Mesendoderm (in vitro differentiated cells): ENCODE results near the gene VTI1A. TPM values are rescaled to one million over a fixed set of nuclear protein-coding genes. Genes with fewer than 3 reads are reported as not detected.
"Not testable (repeated sequence)": the region's sequence is repeated elsewhere in the genome, so short reads cannot be mapped to it uniquely, and the experiment has no call there.

Experiments
- DNase-seq: peaks from one replicate; pipeline ENCODE4 v3.0.0; 2013
- H2AK5ac ChIP-seq: 2 replicates; pipeline ENCODE4 v1.6.1; 2013; ENCODE audit warnings: low read length, inconsistent platforms
- H2BK120ac ChIP-seq: 2 replicates; pipeline ENCODE4 v1.6.1; 2013; ENCODE audit warnings: low read depth, mild to moderate bottlenecking, low read length, moderate library complexity, mixed read lengths
- H2BK15ac ChIP-seq: replicated peaks from 2 replicates; pipeline ENCODE4 v1.6.1; 2013; ENCODE audit warnings: low read depth, mild to moderate bottlenecking, moderate library complexity
- H2BK5ac ChIP-seq: 2 replicates; pipeline ENCODE4 v1.6.1; 2013; ENCODE audit warnings: low read length, inconsistent platforms
- H3K18ac ChIP-seq: 2 replicates; pipeline ENCODE4 v1.6.1; 2013; ENCODE audit warnings: mild to moderate bottlenecking, low read length, mixed read lengths
- H3K23ac ChIP-seq: one replicate; pipeline ENCODE4 v1.6.1; 2013; ENCODE audit warnings: low read length
- H3K27ac ChIP-seq: 2 replicates; pipeline ENCODE4 v1.5.1; 2013; ENCODE audit warnings: low read depth, mild to moderate bottlenecking, inconsistent platforms, low read length, moderate library complexity
- H3K27me3 ChIP-seq: 2 replicates; pipeline ENCODE4 v1.6.1; 2013; ENCODE audit warnings: low read length, control low read depth, mild to moderate bottlenecking, inconsistent platforms; ENCODE audit not compliant: insufficient read depth, poor library complexity
- H3K36me3 ChIP-seq: 2 replicates; pipeline ENCODE4 v1.6.1; 2013; ENCODE audit warnings: low read length, inconsistent platforms; ENCODE audit not compliant: control insufficient read depth, insufficient read depth
- H3K4ac ChIP-seq: one replicate; pipeline ENCODE4 v1.6.1; 2013; ENCODE audit warnings: low read depth, mild to moderate bottlenecking, low read length, moderate library complexity
- H3K4me1 ChIP-seq: 2 replicates; pipeline ENCODE4 v1.6.1; 2013; ENCODE audit warnings: low read depth, low read length, inconsistent platforms; ENCODE audit not compliant: control insufficient read depth
- H3K4me2 ChIP-seq: 2 replicates; pipeline ENCODE4 v1.6.1; 2013; ENCODE audit warnings: low read length
- H3K4me3 ChIP-seq: 2 replicates; pipeline ENCODE4 v1.5.1; 2013; ENCODE audit warnings: mild to moderate bottlenecking, low read length
- H3K56ac ChIP-seq: one replicate; pipeline ENCODE4 v1.6.1; 2013; ENCODE audit warnings: low read length
- H3K79me1 ChIP-seq: 2 replicates; pipeline ENCODE4 v1.6.1; 2013; ENCODE audit warnings: low read length, inconsistent platforms
- H3K79me2 ChIP-seq: 2 replicates; pipeline ENCODE4 v1.6.1; 2013; ENCODE audit warnings: mild to moderate bottlenecking, low read length; ENCODE audit not compliant: control insufficient read depth, insufficient read depth
- H3K9ac ChIP-seq: 2 replicates; pipeline ENCODE4 v1.6.1; 2013; ENCODE audit warnings: low read length, inconsistent platforms
- H4K5ac ChIP-seq: one replicate; pipeline ENCODE4 v1.6.1; 2013; ENCODE audit warnings: low read length
- H4K8ac ChIP-seq: one replicate; pipeline ENCODE4 v1.6.1; 2013; ENCODE audit warnings: low read depth, mild to moderate bottlenecking, control low read depth, low read length, moderate library complexity
- WGBS: extraction: QIAGEN DNeasy Blood & Tissue Kit; methylation state at CpG from one replicate; pipeline ENCODE4 v1.1.7; 2013; ENCODE audit warnings: low lambda C conversion rate, missing lambda C conversion rate; ENCODE audit not compliant: insufficient coverage; ENCODE audit errors: extremely low coverage; 5-methylcytosine and 5-hydroxymethylcytosine counted together
- polyA plus RNA-seq, 2 experiments: library from polyadenylated mRNA; stranded (reverse); fragments of 200-250 nt; gene quantifications; one replicate each; pipeline ENCODE4 v1.2.3, GENCODE V29; 2013

The VTI1A gene
- 10.7 TPM for polyA plus RNA-seq (2013, experiment 1 of 2)
- 10.1 TPM for polyA plus RNA-seq (2013, experiment 2 of 2)

- peak; percentile 92 for DNase-seq
- no peaks in the 10 kb centered on the region for H3K36me3 ChIP-seq
These were observed at the start of gene VTI1A, which contains the start of gene ZDHHC6 for GRCh38 chr10:112446855-112447619. Gene VTI1A, plus strand, starts transcription at chr10:112447215. Its CDS starts 159 bp downstream, at chr10:112447374. Gene ZDHHC6, minus strand, starts transcription at chr10:112446914. Its CDS starts 1,478 bp downstream, at chr10:112445436.

DNA sequence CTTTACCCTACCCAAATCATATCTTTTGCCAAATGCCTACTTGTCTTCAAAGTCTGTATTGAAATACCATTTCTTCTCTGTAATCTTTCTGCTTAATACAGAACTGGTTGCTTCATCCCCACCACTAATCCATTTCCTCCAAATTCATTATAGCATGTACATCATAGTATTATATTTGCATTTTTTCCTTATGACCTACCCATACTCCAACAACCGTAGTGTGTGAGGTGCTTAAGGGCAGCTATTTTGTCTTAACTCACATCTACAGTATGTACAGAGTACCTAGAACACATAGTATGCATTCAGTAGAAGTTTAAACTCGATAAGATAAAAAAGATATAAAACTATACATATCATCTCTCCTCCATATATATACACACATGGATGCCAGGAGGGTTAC is 49.4 kb upstream of the VTI1A start:
- Histone ChIP-seq H4K8ac (no peak overlapping the region), H3K23ac (no peak overlapping the region), H3K56ac (no peak overlapping the region), H3K9ac (no peak overlapping the region), H3K79me2 (no peaks in the 10 kb centered on the region), H2BK120ac (no peak overlapping the region), H2BK5ac (no peak overlapping the region), H3K18ac (no peak overlapping the region), H3K4ac (no peak overlapping the region), H3K4me3 (no peak overlapping the region), H3K27me3 (no peaks in the 10 kb centered on the region), H2BK15ac (no peak overlapping the region), H3K4me1 (no peaks in the 10 kb centered on the region), H2AK5ac (no peak overlapping the region), H3K4me2 (no peak overlapping the region), H3K27ac (no peak overlapping the region), H3K79me1 (no peaks in the 10 kb centered on the region), H3K36me3 (no peaks in the 10 kb centered on the region), H4K5ac (no peak overlapping the region)
- no CpG with 5 or more reads among the region's 2 CpGs for WGBS
- DNase-seq: no peak

More at GRCh38 chr10:112446855-112447619, at the start of gene VTI1A, which contains the start of gene ZDHHC6:
- Histone ChIP-seq H4K5ac (no peak within 1 kb of the TSS), H4K8ac (peak within 1 kb of the TSS; percentile 93), H3K23ac (no peak within 1 kb of the TSS), H3K4ac (no peak within 1 kb of the TSS), H2AK5ac (no peak within 1 kb of the TSS), H3K18ac (peak within 1 kb of the TSS; percentile 80), H2BK5ac (peak within 1 kb of the TSS; percentile 38), H3K4me2 (peak within 1 kb of the TSS; percentile 65), H3K4me1 (no peaks in the 10 kb centered on the region), H2BK120ac (no peak within 1 kb of the TSS), H3K56ac (peak within 1 kb of the TSS; percentile 87), H3K79me1 (peaks cover 16% of the 10 kb centered on the region), H3K9ac (peak within 1 kb of the TSS; percentile 83), H2BK15ac (no peak within 1 kb of the TSS), H3K27me3 (no peaks in the 10 kb centered on the region), H3K4me3 (peak within 1 kb of the TSS; percentile 80), H3K79me2 (peaks cover 25% of the 10 kb centered on the region), H3K27ac (no peak within 1 kb of the TSS)
- no CpG with 5 or more reads among the region's 59 CpGs for WGBS

GRCh38 chr10:112402917-112403316 is 44.1 kb upstream of the VTI1A start:
- no peak overlapping the region for H2AK5ac ChIP-seq
- no peaks in the 10 kb centered on the region for H3K36me3 ChIP-seq
- H3K79me2 ChIP-seq: no peaks in the 10 kb centered on the region
- no peak overlapping the region for H3K56ac ChIP-seq
- H2BK15ac ChIP-seq: no peak overlapping the region
- H2BK5ac ChIP-seq: no peak overlapping the region
- no peak for DNase-seq
- no peak overlapping the region for H3K27ac ChIP-seq
- H4K8ac ChIP-seq: no peak overlapping the region
- H3K4me3 ChIP-seq: no peak overlapping the region
- no peak overlapping the region for H3K4me2 ChIP-seq
- no CpG with 5 or more reads among the region's 2 CpGs for WGBS
- H3K79me1 ChIP-seq: no peaks in the 10 kb centered on the region
- H3K4me1 ChIP-seq: no peaks in the 10 kb centered on the region
- no peak overlapping the region for H3K18ac ChIP-seq
- no peak overlapping the region for H3K9ac ChIP-seq
- H3K23ac ChIP-seq: no peak overlapping the region
- H4K5ac ChIP-seq: no peak overlapping the region
- no peaks in the 10 kb centered on the region for H3K27me3 ChIP-seq
- H3K4ac ChIP-seq: no peak overlapping the region
- H2BK120ac ChIP-seq: no peak overlapping the region

GRCh38 chr10:112404617-112405016 is 42.4 kb upstream of the VTI1A start:
- Histone ChIP-seq H3K4ac (no peak overlapping the region), H3K79me2 (no peaks in the 10 kb centered on the region), H3K23ac (no peak overlapping the region), H2BK5ac (no peak overlapping the region), H3K9ac (no peak overlapping the region), H3K56ac (no peak overlapping the region), H2BK120ac (no peak overlapping the region), H3K36me3 (no peaks in the 10 kb centered on the region), H2AK5ac (no peak overlapping the region), H3K27ac (no peak overlapping the region), H4K8ac (no peak overlapping the region), H3K79me1 (no peaks in the 10 kb centered on the region), H3K18ac (no peak overlapping the region), H3K4me1 (no peaks in the 10 kb centered on the region), H3K4me3 (no peak overlapping the region), H3K27me3 (no peaks in the 10 kb centered on the region), H4K5ac (no peak overlapping the region), H3K4me2 (no peak overlapping the region), H2BK15ac (no peak overlapping the region)
- DNase-seq: no peak
- WGBS: no CpG with 5 or more reads among the region's 3 CpGs

GRCh38 chr10:112406806-112407205 is 40.2 kb upstream of the VTI1A start:
- H2BK120ac ChIP-seq, H3K4me3 ChIP-seq, H4K5ac ChIP-seq, H2BK5ac ChIP-seq, H3K4me2 ChIP-seq, H3K18ac ChIP-seq, H3K27ac ChIP-seq, H3K27me3 ChIP-seq, H3K79me1 ChIP-seq, H3K4me1 ChIP-seq, DNase-seq, H3K9ac ChIP-seq, H4K8ac ChIP-seq, H3K23ac ChIP-seq, H2BK15ac ChIP-seq, H3K79me2 ChIP-seq, H2AK5ac ChIP-seq, H3K4ac ChIP-seq, H3K56ac ChIP-seq, H3K36me3 ChIP-seq: not testable (repeated sequence)
- no CpG with 5 or more reads among the region's 2 CpGs for WGBS
